Neuronal stem cell (in vitro differentiated cells): ENCODE measurements around the gene IER5.

ENCODE experiments used
- DNase-seq: peaks from one replicate; pipeline ENCODE4 v3.0.0-alpha.2; 2013; ENCODE audit warnings: low spot score
- H2AFZ ChIP-seq: one replicate; pipeline ENCODE4 v1.6.1; 2013; ENCODE audit warnings: mild to moderate bottlenecking, low read length, inconsistent platforms
- H2AK5ac ChIP-seq: 2 replicates; pipeline ENCODE4 v1.6.1; 2013; ENCODE audit warnings: low read depth, mild to moderate bottlenecking, inconsistent platforms, low read length, moderate library complexity, mixed read lengths
- H2BK120ac ChIP-seq: 2 replicates; pipeline ENCODE4 v1.6.1; 2013; ENCODE audit warnings: low read depth, mild to moderate bottlenecking, inconsistent platforms, low read length, moderate library complexity, mixed read lengths
- H2BK12ac ChIP-seq: one replicate; pipeline ENCODE4 v1.6.1; 2013; ENCODE audit warnings: low read length, inconsistent platforms
- H2BK15ac ChIP-seq: 2 replicates; pipeline ENCODE4 v1.6.1; 2013; ENCODE audit warnings: mild to moderate bottlenecking, low read length, inconsistent platforms, mixed read lengths
- H2BK5ac ChIP-seq: one replicate; pipeline ENCODE4 v1.6.1; 2013; ENCODE audit warnings: inconsistent platforms, mild to moderate bottlenecking, low read length, moderate library complexity
- H3K14ac ChIP-seq: one replicate; pipeline ENCODE4 v1.6.1; 2013; ENCODE audit warnings: low read length, inconsistent platforms
- H3K18ac ChIP-seq: 2 replicates; pipeline ENCODE4 v1.6.1; 2013; ENCODE audit warnings: low read length, inconsistent platforms
- H3K23ac ChIP-seq: 2 replicates; pipeline ENCODE4 v1.6.1; 2013; ENCODE audit warnings: low read depth, mild to moderate bottlenecking, mixed read lengths, low read length, inconsistent platforms; ENCODE audit not compliant: poor library complexity
- H3K27ac ChIP-seq: replicated peaks from 3 replicates; pipeline ENCODE4 v1.5.1; 2013; ENCODE audit warnings: low read length, inconsistent platforms
- H3K27me3 ChIP-seq, 3 experiments: 2 replicates each; pipeline ENCODE4 v1.6.1; 2013; ENCODE audit warnings: low read length in 3 of 3, mild to moderate bottlenecking in 2 of 3, inconsistent platforms in 1 of 3, low read depth in 1 of 3, mixed read lengths in 1 of 3, moderate library complexity in 1 of 3; ENCODE audit not compliant: control insufficient read depth in 3 of 3, insufficient read depth in 3 of 3
- H3K36me3 ChIP-seq, 2 donors: replicated peaks in 1 of 2; 2 replicates each; pipeline ENCODE4 v1.6.1; 2013; ENCODE audit warnings: low read length in 2 of 2; ENCODE audit not compliant: control insufficient read depth in 2 of 2, insufficient read depth in 2 of 2
- H3K4ac ChIP-seq: 2 replicates; pipeline ENCODE4 v1.6.1; 2013; ENCODE audit warnings: inconsistent platforms, mild to moderate bottlenecking, low read length, moderate library complexity
- H3K4me1 ChIP-seq, 2 donors: 1 replicate in 1 of 2; 2 replicates in 1 of 2; pipeline ENCODE4 v1.6.1; 2013; ENCODE audit warnings: low read length in 2 of 2, low read depth in 1 of 2; ENCODE audit not compliant: control insufficient read depth in 2 of 2, insufficient read depth in 1 of 2
- H3K4me2 ChIP-seq: one replicate; pipeline ENCODE4 v1.6.1; 2013; ENCODE audit warnings: mild to moderate bottlenecking, low read length, inconsistent platforms; ENCODE audit not compliant: insufficient read depth, poor library complexity, severe bottlenecking
- H3K4me3 ChIP-seq, 2 donors: 2 replicates each; pipeline ENCODE4 v1.5.1; 2013; ENCODE audit warnings: low read length in 2 of 2, mild to moderate bottlenecking in 2 of 2, inconsistent platforms in 1 of 2, moderate library complexity in 1 of 2
- H3K79me1 ChIP-seq: one replicate; pipeline ENCODE4 v1.6.1; 2013; ENCODE audit warnings: low read depth, mild to moderate bottlenecking, inconsistent platforms, low read length, moderate library complexity
- H3K9ac ChIP-seq: one replicate; pipeline ENCODE4 v1.6.1; 2013; ENCODE audit warnings: mild to moderate bottlenecking, low read depth, low read length, inconsistent platforms; ENCODE audit not compliant: poor library complexity
- H3K9me3 ChIP-seq, 2 donors: replicated peaks in 1 of 2; 2 replicates each; pipeline versions ENCODE3 to v1.6.1; 2013; ENCODE audit warnings: low read length in 2 of 2, mild to moderate bottlenecking in 2 of 2, inconsistent platforms in 1 of 2, low read depth in 1 of 2, mixed read lengths in 1 of 2, moderate library complexity in 1 of 2; ENCODE audit not compliant: control insufficient read depth in 2 of 2, insufficient read depth in 1 of 2
- H4K8ac ChIP-seq: one replicate; pipeline ENCODE4 v1.6.1; 2013; ENCODE audit warnings: low read depth, mild to moderate bottlenecking, inconsistent platforms, low read length, moderate library complexity
- H4K91ac ChIP-seq: one replicate; pipeline ENCODE4 v1.6.1; 2013; ENCODE audit warnings: low read length, low read depth, mild to moderate bottlenecking, inconsistent platforms; ENCODE audit not compliant: poor library complexity
- WGBS, 2 donors: extraction: QIAGEN DNeasy Blood & Tissue Kit; methylation state at CpG; one replicate each; pipeline ENCODE4 v1.1.7; 2013; ENCODE audit warnings: missing lambda C conversion rate in 2 of 2, mixed read lengths in 1 of 2; ENCODE audit not compliant: insufficient read length in 2 of 2, insufficient replicate concordance in 1 of 2; ENCODE audit errors: extremely low coverage in 2 of 2; 5-methylcytosine and 5-hydroxymethylcytosine counted together

Gene IER5

DNA sequence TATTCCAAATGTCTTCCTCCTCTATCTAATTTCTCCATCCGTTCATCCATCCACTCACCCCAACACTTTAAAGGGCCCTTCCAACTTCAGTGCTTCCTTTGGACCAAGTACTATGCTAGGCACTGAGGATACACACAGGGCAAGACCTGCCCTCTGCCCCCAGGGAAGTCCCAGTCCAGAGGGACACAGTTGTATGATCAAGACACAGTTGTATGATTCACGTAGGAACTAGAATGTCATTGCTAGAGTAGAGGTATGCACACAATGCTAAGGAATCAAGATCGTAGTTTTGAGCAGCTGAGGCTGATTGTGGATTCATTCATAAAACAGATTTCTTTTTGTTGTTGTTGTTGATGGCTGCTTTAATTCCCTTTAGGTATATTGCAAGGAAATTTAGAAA, 11.6 kb upstream of the IER5 start:
- Histone ChIP-seq H2BK5ac (no peak overlapping the region), H4K91ac (no peak overlapping the region), H3K14ac (no peak overlapping the region), H3K18ac (no peak overlapping the region), H3K27me3 (no peaks in the 10 kb centered on the region), H3K36me3 (no peaks in the 10 kb centered on the region), H3K4me3 (no peak overlapping the region), H3K9me3 (no peaks in the 10 kb centered on the region), H3K79me1 (no peaks in the 10 kb centered on the region), H3K23ac (no peak overlapping the region), H2AFZ (no peak overlapping the region), H3K4ac (no peak overlapping the region), H2BK12ac (no peak overlapping the region), H3K4me2 (no peak overlapping the region), H3K4me1 (peaks cover 7 to 11% of the 10 kb centered on the region in 2 donors), H4K8ac (no peak overlapping the region), H2BK15ac (no peak overlapping the region), H3K27ac (no peak overlapping the region), H2AK5ac (no peak overlapping the region), H3K9ac (no peak overlapping the region), H2BK120ac (no peak overlapping the region)
- DNase-seq: no peak
- WGBS, 2 donors: no CpG with 5 or more reads among the region's 3 CpGs

DNA sequence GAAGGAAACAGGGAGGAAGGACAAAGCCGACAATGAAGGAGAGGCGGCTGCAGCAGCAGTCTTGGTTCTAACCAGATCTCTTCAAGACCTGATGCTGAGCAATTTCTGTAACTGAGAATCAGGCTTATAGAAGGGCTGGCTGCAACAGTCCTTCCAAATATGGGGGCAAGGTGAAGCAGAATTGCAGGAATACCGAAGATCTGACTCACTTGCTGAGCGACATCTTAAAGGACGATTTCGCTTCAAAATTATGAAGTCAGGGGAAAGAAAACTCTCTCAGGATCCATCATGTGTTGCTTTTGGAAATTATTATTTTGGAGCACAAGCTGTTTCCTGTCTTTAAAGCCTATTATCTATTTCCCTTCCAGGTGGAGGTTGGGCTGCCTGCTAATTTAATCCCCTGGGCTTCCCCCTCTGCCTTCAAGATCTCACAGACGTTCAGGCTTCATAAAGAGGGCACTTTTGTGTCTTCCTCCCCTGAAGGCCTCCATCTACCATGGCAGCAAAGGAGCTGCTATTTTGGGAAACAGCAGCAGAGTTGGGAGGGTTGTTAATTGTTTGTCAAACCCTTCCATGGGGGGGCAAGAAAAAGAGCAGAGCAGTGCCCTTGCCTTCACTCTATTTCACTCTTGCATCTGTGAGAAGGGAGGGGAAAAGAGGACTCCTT, 10.8 kb upstream of the IER5 start:
- no peak overlapping the region for H3K4me2 ChIP-seq
- no peaks in the 10 kb centered on the region for H3K79me1 ChIP-seq
- no peak overlapping the region for H3K9ac ChIP-seq
- no peaks in the 10 kb centered on the region for H3K36me3 ChIP-seq
- H3K9me3 ChIP-seq: no peaks in the 10 kb centered on the region
- no peak overlapping the region for H2AFZ ChIP-seq
- no peak overlapping the region for H3K4ac ChIP-seq
- no peak overlapping the region for H2AK5ac ChIP-seq
- DNase-seq: no peak
- no peak overlapping the region for H2BK5ac ChIP-seq
- WGBS, 2 donors: no CpG with 5 or more reads among the region's 7 CpGs
- H3K27ac ChIP-seq: no peak overlapping the region
- no peak overlapping the region for H4K8ac ChIP-seq
- peaks cover 7 to 11% of the 10 kb centered on the region in 2 donors for H3K4me1 ChIP-seq
- no peak overlapping the region for H3K14ac ChIP-seq
- no peak overlapping the region for H4K91ac ChIP-seq
- H2BK12ac ChIP-seq: no peak overlapping the region
- no peak overlapping the region for H2BK15ac ChIP-seq
- no peak overlapping the region for H3K4me3 ChIP-seq
- no peaks in the 10 kb centered on the region for H3K27me3 ChIP-seq
- no peak overlapping the region for H2BK120ac ChIP-seq
- H3K18ac ChIP-seq: peak overlapping the region; percentile 29
- no peak overlapping the region for H3K23ac ChIP-seq

DNA sequence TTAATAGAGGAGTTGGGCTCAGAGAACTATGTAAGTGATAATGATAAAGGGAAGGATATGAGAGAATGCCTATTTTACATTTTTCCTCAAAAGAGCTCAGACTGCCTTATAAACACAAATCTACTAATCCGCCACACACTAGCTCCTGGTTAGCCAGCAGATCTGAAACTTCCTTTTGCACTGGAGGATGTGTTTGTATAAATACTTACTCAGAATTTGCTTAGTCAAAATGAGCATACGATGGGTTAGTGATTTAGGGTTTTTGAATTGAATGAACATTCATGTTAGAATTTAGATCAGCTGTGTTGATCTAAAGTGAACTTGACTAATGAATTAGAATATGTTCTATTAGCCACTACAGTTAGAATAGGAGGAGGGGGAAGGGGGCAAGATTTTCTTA, 9.1 kb upstream of the IER5 start:
- peaks cover 7 to 11% of the 10 kb centered on the region in 2 donors for H3K4me1 ChIP-seq
- no peak for DNase-seq
- no peak overlapping the region for H3K23ac ChIP-seq
- no peak overlapping the region for H3K4me3 ChIP-seq
- no peak overlapping the region for H2BK5ac ChIP-seq
- no peak overlapping the region for H4K91ac ChIP-seq
- no peak overlapping the region for H2BK12ac ChIP-seq
- no peak overlapping the region for H3K9ac ChIP-seq
- no peaks in the 10 kb centered on the region for H3K36me3 ChIP-seq
- no peak overlapping the region for H3K14ac ChIP-seq
- H3K27me3 ChIP-seq: no peaks in the 10 kb centered on the region
- no peak overlapping the region for H3K4me2 ChIP-seq
- no CpG with 5 or more reads among the region's 2 CpGs for WGBS, 2 donors
- H2AK5ac ChIP-seq: no peak overlapping the region
- H4K8ac ChIP-seq: no peak overlapping the region
- H2AFZ ChIP-seq: no peak overlapping the region
- no peaks in the 10 kb centered on the region for H3K9me3 ChIP-seq
- H2BK15ac ChIP-seq: no peak overlapping the region
- no peak overlapping the region for H3K4ac ChIP-seq
- no peak overlapping the region for H3K18ac ChIP-seq
- no peaks in the 10 kb centered on the region for H3K79me1 ChIP-seq
- H2BK120ac ChIP-seq: no peak overlapping the region
- H3K27ac ChIP-seq: no peak overlapping the region

DNA sequence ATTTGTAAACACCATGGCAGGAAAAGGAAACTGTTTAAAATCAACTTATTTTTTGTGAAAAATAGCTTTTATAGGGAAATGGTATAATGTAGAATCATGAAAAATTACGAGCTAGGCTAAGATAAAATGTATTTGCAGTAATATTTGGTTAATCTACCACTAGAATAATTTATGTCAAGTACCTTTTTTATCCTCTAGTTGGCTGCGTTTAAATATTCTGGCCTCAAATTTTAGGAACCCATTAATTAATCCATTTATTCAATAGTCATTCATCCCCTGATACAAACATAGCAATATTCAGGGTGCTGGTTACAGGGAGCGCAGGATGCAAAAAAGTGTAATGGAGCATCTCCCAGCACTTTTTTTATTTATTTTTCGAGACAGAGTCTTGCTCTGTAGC, 8.6 kb upstream of the IER5 start:
- Histone ChIP-seq H3K4me1 (peaks cover 7 to 11% of the 10 kb centered on the region in 2 donors), H3K4ac (no peak overlapping the region), H3K9ac (no peak overlapping the region), H4K91ac (no peak overlapping the region), H3K18ac (no peak overlapping the region), H3K36me3 (no peaks in the 10 kb centered on the region), H3K79me1 (no peaks in the 10 kb centered on the region), H3K4me2 (no peak overlapping the region), H2BK12ac (no peak overlapping the region), H3K4me3 (no peak overlapping the region), H2AFZ (no peak overlapping the region), H3K23ac (no peak overlapping the region), H2AK5ac (no peak overlapping the region), H2BK15ac (no peak overlapping the region), H4K8ac (no peak overlapping the region), H3K27ac (no peak overlapping the region), H3K14ac (no peak overlapping the region), H3K27me3 (no peaks in the 10 kb centered on the region), H3K9me3 (no peaks in the 10 kb centered on the region), H2BK120ac (no peak overlapping the region), H2BK5ac (no peak overlapping the region)
- DNase-seq: no peak
- no CpG with 5 or more reads among the region's 4 CpGs for WGBS, 2 donors
